Panc1 (cell line): ENCODE data around the gene HDLBP. TPM values are rescaled to one million over a fixed set of nuclear protein-coding genes. Genes with fewer than 3 reads are reported as not detected.

Experiments
- ATAC-seq: fragments of 200-7000 bp; cut with Tn5 transposase; 2 replicates; pipeline ENCODE4 v1.9.1; 2020; ENCODE audit warnings: mild to moderate bottlenecking, moderate library complexity
- BruUV-seq: library from RNA; stranded (reverse); fragments of 400-500 nt; replicated peaks from 2 replicates; lab custom pipeline; 2021; lab: Mats Ljungman, UMichigan
- CTCF ChIA-PET: fragments of 300-600 bp; sonication (Branson Sonifier 250); formaldehyde crosslinking; loops from one replicate; lab custom pipeline; 2022; ENCODE audit warnings: antibody characterized with exemption; lab: Charles Lee
- POLR2A ChIA-PET: fragments of 300-600 bp; sonication (Branson Sonifier 250); formaldehyde crosslinking; loops from one replicate; lab custom pipeline; 2022; ENCODE audit warnings: antibody characterized with exemption; lab: Charles Lee
- DNase-seq: peaks from one replicate; pipeline ENCODE4 v3.0.0-alpha.2; 2010; ENCODE audit warnings: low read depth, low spot score
- H3K27ac ChIP-seq: 2 replicates; pipeline ENCODE4 v1.5.1; 2011; ENCODE audit warnings: mild to moderate bottlenecking, low read length, inconsistent platforms
- H3K27me3 ChIP-seq: fragments of 200-500 bp; sonication (Bioruptor generic); 2 replicates; pipeline ENCODE4 v1.6.0; 2014; ENCODE audit warnings: low read length, inconsistent platforms; ENCODE audit not compliant: control insufficient read depth, insufficient read depth
- H3K36me3 ChIP-seq: fragments of 200-500 bp; sonication (Bioruptor generic); 2 replicates; pipeline ENCODE4 v1.5.1; 2014; ENCODE audit warnings: inconsistent platforms, mild to moderate bottlenecking, low read length, moderate library complexity; ENCODE audit not compliant: control insufficient read depth, insufficient read depth
- H3K4me1 ChIP-seq: 2 replicates; pipeline ENCODE4 v1.5.1; 2011; ENCODE audit warnings: inconsistent platforms, mild to moderate bottlenecking, low read length, moderate library complexity; ENCODE audit not compliant: control insufficient read depth, insufficient read depth
- H3K4me3 ChIP-seq, 2 experiments: 2 replicates each; pipeline ENCODE4 v1.5.1; 2011 to 2012; ENCODE audit warnings: low read depth in 2 of 2, low read length in 2 of 2, mild to moderate bottlenecking in 2 of 2, inconsistent platforms in 1 of 2, moderate library complexity in 1 of 2
- H3K9me3 ChIP-seq: fragments of 200-500 bp; sonication (Bioruptor generic); 2 replicates; pipeline ENCODE4 v1.5.1; 2014; ENCODE audit warnings: low read depth, mild to moderate bottlenecking, inconsistent platforms, low read length, moderate library complexity; ENCODE audit not compliant: control insufficient read depth, insufficient read depth
- CTCF ChIP-seq: fragments of 450-650 bp; IDR thresholded peaks from 2 replicates; pipeline ENCODE4 v1.5.1; 2017; ENCODE audit warnings: mild to moderate bottlenecking
- POLR2AphosphoS5 ChIP-seq: IDR thresholded peaks from 2 replicates; pipeline ENCODE4 v1.6.1; 2012; ENCODE audit warnings: mild to moderate bottlenecking, low read depth, low read length, moderate library complexity
- REST ChIP-seq, 2 experiments: IDR thresholded peaks; 2 replicates each; pipeline ENCODE4 v1.6.1; 2011 to 2012; ENCODE audit warnings: low read depth in 2 of 2, control low read depth in 1 of 2, low read length in 1 of 2, mild to moderate bottlenecking in 1 of 2, moderate library complexity in 1 of 2; ENCODE audit not compliant: insufficient read depth in 1 of 2
- SIN3A ChIP-seq: IDR thresholded peaks from 2 replicates; pipeline ENCODE4 v1.6.1; 2012; ENCODE audit warnings: low read depth, mild to moderate bottlenecking, low read length, moderate library complexity, borderline replicate concordance; ENCODE audit not compliant: insufficient read depth
- TCF7L2 ChIP-seq: IDR thresholded peaks from 2 replicates; pipeline ENCODE4 v1.6.1; 2011; ENCODE audit warnings: mild to moderate bottlenecking, low read depth, low read length, inconsistent platforms
- in situ Hi-C: cut with HindIII; loops from 2 replicates; pipeline ENCODE4 v1.10.0; 2016; ENCODE audit warnings: low sequenced_read_pairs, low pct_unique_long_range_greater_than_20kb
- intact Hi-C: fragments of 100-400 bp; cut with micrococcal nuclease; formaldehyde crosslinking; loops from one replicate; pipeline ENCODE4 v1.10.0; 2022; ENCODE audit not compliant: unreplicated experiment
- total RNA-seq: library from RNA; stranded (reverse); gene quantifications from one replicate; pipeline ENCODE4 v1.2.1, GENCODE V29; 2021; ENCODE audit not compliant: unreplicated experiment

Gene HDLBP
- total RNA-seq, 1 experiment from 2014 or later: 656 TPM

GRCh38 chr2:241270531-241270930, 44.9 kb downstream of the HDLBP start:
- Histone ChIP-seq H3K4me3 (no peak overlapping the region), H3K36me3 (peaks cover 20% of the 10 kb centered on the region), H3K9me3 (no peaks in the 10 kb centered on the region), H3K27me3 (no peaks in the 10 kb centered on the region), H3K27ac (no peak overlapping the region), H3K4me1 (peaks cover 49% of the 10 kb centered on the region)
- BruUV-seq: no TSS peak
- ChIA-PET POLR2A (no interaction called here), CTCF (no interaction called here)
- intact Hi-C loops (no loop called here), in situ Hi-C loops (no loop called here)
- DNase-seq (no peak), ATAC-seq (no peak)
- TF ChIP-seq CTCF (no peak), TCF7L2 (no peak), SIN3A (no peak), REST (IDR thresholded peaks at IDR 0.05; ENCODE audit: insufficient read depth in 1 of 2, low read depth in 2 of 2, low read length in 1 of 2) (no peak), POLR2AphosphoS5 (no peak)

GRCh38 chr2:241269707-241270520, 45.6 kb downstream of the HDLBP start:
- TF ChIP-seq SIN3A (no peak), REST (IDR thresholded peaks at IDR 0.05; ENCODE audit: insufficient read depth in 1 of 2, low read depth in 2 of 2, low read length in 1 of 2) (no peak), CTCF (no peak), POLR2AphosphoS5 (no peak), TCF7L2 (no peak)
- intact Hi-C loops (no loop called here), in situ Hi-C loops (no loop called here)
- POLR2A ChIA-PET: no interaction called here
- H3K27me3 ChIP-seq: no peaks in the 10 kb centered on the region
- no TSS peak for BruUV-seq
- no peak overlapping the region for H3K27ac ChIP-seq
- peaks cover 23% of the 10 kb centered on the region for H3K36me3 ChIP-seq
- H3K9me3 ChIP-seq: no peaks in the 10 kb centered on the region
- CTCF ChIA-PET: no interaction called here
- H3K4me1 ChIP-seq: peaks cover 49% of the 10 kb centered on the region
- ATAC-seq (no peak), DNase-seq (no peak)
- H3K4me3 ChIP-seq: no peak overlapping the region
